ENCODE data around the gene UBE2I. TPM values are rescaled to one million over a fixed set of nuclear protein-coding genes. Genes with fewer than 3 reads are reported as not detected.

Gene UBE2I
- total and polyA plus RNA-seq, 2 donors (not counting 1 experiment from before 2014, with no cell fraction given): 42.1 to 142 TPM

GRCh38 chr16:1335996-1336395, 26.6 kb downstream of the UBE2I start:
- Histone ChIP-seq H3K79me2 (ENCODE audit: control insufficient read depth, insufficient read depth, low read length) (no peaks in the 10 kb centered on the region), H3K27ac (ENCODE audit: insufficient read depth, low read length) (no peak overlapping the region), H3K9me3 (ENCODE audit: control insufficient read depth, insufficient read depth, low read depth, low read length) (no peaks in the 10 kb centered on the region), H3K9ac (ENCODE audit: insufficient read depth, low read length) (no peak overlapping the region), H3K4me2 (ENCODE audit: extremely low read depth, insufficient read depth, low read length) (no peak overlapping the region), H3K4me1 (ENCODE audit: control insufficient read depth, extremely low read depth, insufficient read depth, low read length) (peaks cover 7% of the 10 kb centered on the region), H2AFZ (ENCODE audit: low read length) (no peak overlapping the region), H3K27me3 (ENCODE audit: control insufficient read depth, insufficient read depth, low read length) (peaks cover 36% of the 10 kb centered on the region), H3K4me3 (replicated peaks in 1 of 4; ENCODE audit: control extremely low read depth in 1 of 4, insufficient read depth in 1 of 4, low read depth in 3 of 4, low read length in 4 of 4) (no peak overlapping the region), H3K36me3 (ENCODE audit: control insufficient read depth, insufficient read depth, low read length) (no peaks in the 10 kb centered on the region), H4K20me1 (ENCODE audit: control insufficient read depth, extremely low read depth, insufficient read depth, low read length) (no peaks in the 10 kb centered on the region)
- no peak for DNase-seq (ENCODE audit: low read depth in 2 of 2)
- no peak for TF ChIP-seq EZH2 (IDR thresholded peaks at IDR 0.05; ENCODE audit: low read length, missing control alignments)
- no peak for TF ChIP-seq CTCF (conservative IDR thresholded peaks at IDR 0.05 in 1 of 2, IDR thresholded peaks at IDR 0.05 in 1 of 2; ENCODE audit: low read depth in 1 of 2, low read length in 2 of 2)

- peaks cover 34% of the 10 kb centered on the region for H3K27me3 ChIP-seq (ENCODE audit: control insufficient read depth, insufficient read depth, low read length)
- peaks cover 7% of the 10 kb centered on the region for H3K4me1 ChIP-seq (ENCODE audit: control insufficient read depth, extremely low read depth, insufficient read depth, low read length)
- H4K20me1 ChIP-seq (ENCODE audit: control insufficient read depth, extremely low read depth, insufficient read depth, low read length): no peaks in the 10 kb centered on the region
- H3K4me3 ChIP-seq (replicated peaks in 1 of 4; ENCODE audit: control extremely low read depth in 1 of 4, insufficient read depth in 1 of 4, low read depth in 3 of 4, low read length in 4 of 4): no peak overlapping the region
- no peak overlapping the region for H3K9ac ChIP-seq (ENCODE audit: insufficient read depth, low read length)
- DNase-seq (ENCODE audit: low read depth in 2 of 2): no peak
- no peaks in the 10 kb centered on the region for H3K9me3 ChIP-seq (ENCODE audit: control insufficient read depth, insufficient read depth, low read depth, low read length)
- no peak overlapping the region for H2AFZ ChIP-seq (ENCODE audit: low read length)
- H3K79me2 ChIP-seq (ENCODE audit: control insufficient read depth, insufficient read depth, low read length): no peaks in the 10 kb centered on the region
- H3K27ac ChIP-seq (ENCODE audit: insufficient read depth, low read length): no peak overlapping the region
- H3K36me3 ChIP-seq (ENCODE audit: control insufficient read depth, insufficient read depth, low read length): no peaks in the 10 kb centered on the region
- no peak overlapping the region for H3K4me2 ChIP-seq (ENCODE audit: extremely low read depth, insufficient read depth, low read length)
- TF ChIP-seq CTCF (conservative IDR thresholded peaks at IDR 0.05 in 1 of 2, IDR thresholded peaks at IDR 0.05 in 1 of 2; ENCODE audit: low read depth in 1 of 2, low read length in 2 of 2) (no peak), EZH2 (IDR thresholded peaks at IDR 0.05; ENCODE audit: low read length, missing control alignments) (no peak)
Observed at GRCh38 chr16:1336619-1337018, 27.2 kb downstream of the UBE2I start.

- no peaks in the 10 kb centered on the region for H3K36me3 ChIP-seq (ENCODE audit: control insufficient read depth, insufficient read depth, low read length)
- peaks cover 25% of the 10 kb centered on the region for H3K27me3 ChIP-seq (ENCODE audit: control insufficient read depth, insufficient read depth, low read length)
- DNase-seq (ENCODE audit: low read depth in 2 of 2): no peak
- no peaks in the 10 kb centered on the region for H3K79me2 ChIP-seq (ENCODE audit: control insufficient read depth, insufficient read depth, low read length)
- no peaks in the 10 kb centered on the region for H3K4me1 ChIP-seq (ENCODE audit: control insufficient read depth, extremely low read depth, insufficient read depth, low read length)
- no peaks in the 10 kb centered on the region for H3K9me3 ChIP-seq (ENCODE audit: control insufficient read depth, insufficient read depth, low read depth, low read length)
- no peak overlapping the region for H3K9ac ChIP-seq (ENCODE audit: insufficient read depth, low read length)
- H3K4me2 ChIP-seq (ENCODE audit: extremely low read depth, insufficient read depth, low read length): no peak overlapping the region
- H4K20me1 ChIP-seq (ENCODE audit: control insufficient read depth, extremely low read depth, insufficient read depth, low read length): no peaks in the 10 kb centered on the region
- H3K4me3 ChIP-seq (replicated peaks in 1 of 4; ENCODE audit: control extremely low read depth in 1 of 4, insufficient read depth in 1 of 4, low read depth in 3 of 4, low read length in 4 of 4): no peak overlapping the region
- no peak overlapping the region for H3K27ac ChIP-seq (ENCODE audit: insufficient read depth, low read length)
- TF ChIP-seq EZH2 (IDR thresholded peaks at IDR 0.05; ENCODE audit: low read length, missing control alignments): no peak
- no peak overlapping the region for H2AFZ ChIP-seq (ENCODE audit: low read length)
Observed at GRCh38 chr16:1337486-1337885, 28.1 kb downstream of the UBE2I start.

Data from fibroblast of lung (primary cell).